Measurements from ENCODE around the gene MYOM1. TPM values are rescaled to one million over a fixed set of nuclear protein-coding genes. Genes with fewer than 3 reads are reported as not detected.

The MYOM1 gene
- total RNA-seq, 1 donor from 2014 or later = 1.3 TPM

- no peak overlapping the region for H3K27ac Mint-ChIP-seq (ENCODE audit: unreplicated experiment)
- H3K36me3 Mint-ChIP-seq (ENCODE audit: unreplicated experiment) = no peaks in the 10 kb centered on the region
- TF ChIP-seq CTCF (IDR thresholded peaks at IDR 0.05; ENCODE audit: partially characterized antibody, unreplicated experiment) = no peak
- H3K4me3 Mint-ChIP-seq (ENCODE audit: unreplicated experiment) = no peak overlapping the region
- no peaks in the 10 kb centered on the region for H3K27me3 Mint-ChIP-seq (ENCODE audit: unreplicated experiment)
- no peaks in the 10 kb centered on the region for H3K9me3 Mint-ChIP-seq (ENCODE audit: unreplicated experiment)
- DNase-seq = no peak
- peaks cover 2% of the 10 kb centered on the region for H3K4me1 Mint-ChIP-seq (ENCODE audit: low read depth, unreplicated experiment)
Measured at GRCh38 chr18:3193331-3193730, 26.4 kb downstream of the MYOM1 start.

GRCh38 chr18:3192752-3193151, 27.0 kb downstream of the MYOM1 start:
- Mint-ChIP-seq H3K27ac (ENCODE audit: unreplicated experiment) (no peak overlapping the region), H3K9me3 (ENCODE audit: unreplicated experiment) (no peaks in the 10 kb centered on the region), H3K36me3 (ENCODE audit: unreplicated experiment) (no peaks in the 10 kb centered on the region), H3K4me1 (ENCODE audit: low read depth, unreplicated experiment) (peaks cover 2% of the 10 kb centered on the region), H3K27me3 (ENCODE audit: unreplicated experiment) (no peaks in the 10 kb centered on the region), H3K4me3 (ENCODE audit: unreplicated experiment) (no peak overlapping the region)
- DNase-seq = no peak
- no peak for TF ChIP-seq CTCF (IDR thresholded peaks at IDR 0.05; ENCODE audit: partially characterized antibody, unreplicated experiment)

DNA sequence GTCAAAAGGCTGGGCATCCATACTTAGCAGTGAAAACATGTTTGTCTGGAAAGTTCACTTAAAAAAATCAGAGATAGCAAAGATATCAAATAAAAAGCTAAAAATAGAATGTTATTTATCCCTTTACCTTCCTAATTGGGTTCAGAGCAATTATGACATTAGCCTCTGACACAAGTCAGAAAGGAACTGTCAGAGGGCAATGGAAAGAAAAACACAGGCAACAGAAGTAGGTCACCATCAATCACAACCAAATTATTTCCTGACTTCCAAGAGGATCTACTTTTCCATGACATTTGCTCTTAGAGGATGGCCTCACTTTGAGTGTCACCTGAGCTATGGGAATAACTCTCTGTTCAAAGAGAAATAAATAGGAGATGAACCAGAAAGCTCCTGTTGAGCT, 27.5 kb downstream of the MYOM1 start:
- Mint-ChIP-seq H3K4me3 (ENCODE audit: unreplicated experiment) (no peak overlapping the region), H3K4me1 (ENCODE audit: low read depth, unreplicated experiment) (peaks cover 2% of the 10 kb centered on the region), H3K27me3 (ENCODE audit: unreplicated experiment) (no peaks in the 10 kb centered on the region), H3K36me3 (ENCODE audit: unreplicated experiment) (no peaks in the 10 kb centered on the region), H3K9me3 (ENCODE audit: unreplicated experiment) (no peaks in the 10 kb centered on the region), H3K27ac (ENCODE audit: unreplicated experiment) (no peak overlapping the region)
- no peak for TF ChIP-seq CTCF (IDR thresholded peaks at IDR 0.05; ENCODE audit: partially characterized antibody, unreplicated experiment)
- DNase-seq = no peak

- Mint-ChIP-seq H3K4me1 (ENCODE audit: low read depth, unreplicated experiment) (peaks cover 2% of the 10 kb centered on the region), H3K36me3 (ENCODE audit: unreplicated experiment) (no peaks in the 10 kb centered on the region), H3K27me3 (ENCODE audit: unreplicated experiment) (no peaks in the 10 kb centered on the region), H3K4me3 (ENCODE audit: unreplicated experiment) (no peak overlapping the region), H3K27ac (ENCODE audit: unreplicated experiment) (no peak overlapping the region), H3K9me3 (ENCODE audit: unreplicated experiment) (no peaks in the 10 kb centered on the region)
- no peak for DNase-seq
- no peak for TF ChIP-seq CTCF (IDR thresholded peaks at IDR 0.05; ENCODE audit: partially characterized antibody, unreplicated experiment)
Measured at GRCh38 chr18:3190610-3191009, 29.2 kb downstream of the MYOM1 start.

- no peak for TF ChIP-seq CTCF (IDR thresholded peaks at IDR 0.05; ENCODE audit: partially characterized antibody, unreplicated experiment)
- Mint-ChIP-seq H3K36me3 (ENCODE audit: unreplicated experiment) (no peaks in the 10 kb centered on the region), H3K4me1 (ENCODE audit: low read depth, unreplicated experiment) (no peaks in the 10 kb centered on the region), H3K27ac (ENCODE audit: unreplicated experiment) (no peak overlapping the region), H3K27me3 (ENCODE audit: unreplicated experiment) (no peaks in the 10 kb centered on the region), H3K4me3 (ENCODE audit: unreplicated experiment) (no peak overlapping the region), H3K9me3 (ENCODE audit: unreplicated experiment) (no peaks in the 10 kb centered on the region)
- DNase-seq = no peak
Measured at GRCh38 chr18:3189884-3190283, 29.9 kb downstream of the MYOM1 start.

All from glutamatergic neuron (in vitro differentiated cells).